GM19438 (cell line): ENCODE results near the gene CDC42BPG.

Source experiments
- ATAC-seq: cut with Tn5 transposase; IDR thresholded peaks from one replicate; pipeline ENCODE4 v1.9.1; 2021; ENCODE audit warnings: low read depth; ENCODE audit not compliant: unreplicated experiment

CDC42BPG gene

GRCh38 chr11:64865286-64866172 is 21.1 kb upstream of the CDC42BPG start:
- ATAC-seq = peak; percentile 23

GRCh38 chr11:64864473-64865285 is 20.2 kb upstream of the CDC42BPG start:
- ATAC-seq = peak; percentile 39

GRCh38 chr11:64864135-64864472 is 19.7 kb upstream of the CDC42BPG start:
- ATAC-seq = no peak

GRCh38 chr11:64863391-64864060 is 19.1 kb upstream of the CDC42BPG start:
- no peak for ATAC-seq

GRCh38 chr11:64862987-64863390 is 18.5 kb upstream of the CDC42BPG start:
- ATAC-seq = no peak

- ATAC-seq = no peak
Measured at GRCh38 chr11:64861227-64861975, 16.9 kb upstream of the CDC42BPG start.

GRCh38 chr11:64859542-64860414 is 15.3 kb upstream of the CDC42BPG start:
- peak; percentile 77 for ATAC-seq

- ATAC-seq = peak; percentile 16
Measured at GRCh38 chr11:64858467-64859263, 14.2 kb upstream of the CDC42BPG start.

- no peak for ATAC-seq
Measured at GRCh38 chr11:64857485-64857884, 13.0 kb upstream of the CDC42BPG start.

- no peak for ATAC-seq
Measured at GRCh38 chr11:64856382-64857227, 12.2 kb upstream of the CDC42BPG start.

- no peak for ATAC-seq
Measured at GRCh38 chr11:64855596-64856304, 11.3 kb upstream of the CDC42BPG start.

- no peak for ATAC-seq
Measured at GRCh38 chr11:64854534-64855502, 10.4 kb upstream of the CDC42BPG start.

- no peak for ATAC-seq
Measured at GRCh38 chr11:64854157-64854533, 9.7 kb upstream of the CDC42BPG start.

- no peak for ATAC-seq
Measured at GRCh38 chr11:64853709-64854108, 9.3 kb upstream of the CDC42BPG start.

GRCh38 chr11:64852804-64853509 is 8.5 kb upstream of the CDC42BPG start:
- no peak for ATAC-seq
